GM18909 (cell line): ENCODE measurements around the gene REXO2.

ENCODE experiments used
- ATAC-seq: cut with Tn5 transposase; IDR thresholded peaks from one replicate; pipeline ENCODE4 v1.9.1; 2021; ENCODE audit warnings: mild to moderate bottlenecking; ENCODE audit not compliant: unreplicated experiment, poor library complexity

Gene REXO2

DNA sequence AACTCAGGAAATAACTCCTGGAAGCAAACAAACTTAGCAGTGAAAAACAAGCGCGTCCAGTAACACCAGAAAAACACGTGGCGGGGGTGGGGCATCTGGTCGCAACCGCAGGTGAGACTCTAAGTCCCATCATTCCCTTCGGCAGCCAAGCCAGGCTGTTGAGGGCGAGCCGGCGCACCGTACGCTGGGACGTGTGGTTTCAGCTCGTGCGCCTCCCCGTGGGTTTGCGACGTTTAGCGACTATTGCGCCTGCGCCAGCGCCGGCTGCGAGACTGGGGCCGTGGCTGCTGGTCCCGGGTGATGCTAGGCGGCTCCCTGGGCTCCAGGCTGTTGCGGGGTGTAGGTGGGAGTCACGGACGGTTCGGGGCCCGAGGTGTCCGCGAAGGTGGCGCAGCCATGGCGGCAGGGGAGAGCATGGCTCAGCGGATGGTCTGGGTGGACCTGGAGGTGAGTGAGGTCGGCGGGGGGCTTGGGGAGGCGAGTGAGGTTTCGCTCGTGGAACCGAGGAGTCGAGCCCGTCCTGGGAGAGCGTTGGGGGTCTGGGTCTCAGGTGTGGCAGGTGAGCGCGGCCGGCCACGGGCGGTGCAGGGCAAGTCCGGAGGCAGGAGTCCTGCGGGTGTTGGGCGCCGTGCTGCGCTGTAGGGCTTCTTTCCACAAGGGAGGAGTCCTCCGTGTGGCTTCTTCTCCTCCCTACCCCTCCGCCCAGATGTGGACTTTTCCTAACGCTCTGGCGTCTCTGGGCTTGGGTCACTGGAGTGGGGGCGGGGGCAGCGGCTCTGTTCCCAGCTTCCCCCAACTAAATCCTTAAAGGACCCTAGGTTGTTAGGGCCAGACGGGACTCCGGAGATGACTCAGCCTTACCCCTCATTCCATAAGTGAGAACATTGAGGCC lies at the start of gene REXO2:
Gene REXO2 (plus strand): TSS at position 239 of the 892 bp plus-strand sequence. CDS start 62 bp downstream, at position 301.
- ATAC-seq: peak; percentile 99

- no peak for ATAC-seq
Observed at GRCh38 chr11:114392735-114393667, 46.3 kb upstream of the REXO2 start.

DNA sequence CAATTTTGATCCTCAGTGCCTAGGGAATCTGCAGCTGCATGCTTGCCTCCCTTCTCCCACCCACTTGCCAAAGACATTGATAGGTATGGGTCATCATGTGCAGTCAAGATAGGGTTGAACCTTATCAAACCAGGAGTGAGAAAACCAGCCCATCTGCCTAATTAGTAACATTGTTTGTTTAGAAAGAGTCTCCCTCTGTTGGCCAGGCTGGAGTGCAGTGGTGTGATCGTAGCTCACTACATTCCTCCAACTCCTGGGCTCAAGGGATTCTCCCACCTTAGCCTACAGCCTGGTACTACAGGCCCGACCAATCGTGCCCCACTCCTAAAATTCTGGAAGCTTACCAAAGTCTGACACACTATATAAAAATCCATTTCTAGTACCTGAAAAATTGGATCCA lies 43.5 kb upstream of the REXO2 start:
- no peak for ATAC-seq

DNA sequence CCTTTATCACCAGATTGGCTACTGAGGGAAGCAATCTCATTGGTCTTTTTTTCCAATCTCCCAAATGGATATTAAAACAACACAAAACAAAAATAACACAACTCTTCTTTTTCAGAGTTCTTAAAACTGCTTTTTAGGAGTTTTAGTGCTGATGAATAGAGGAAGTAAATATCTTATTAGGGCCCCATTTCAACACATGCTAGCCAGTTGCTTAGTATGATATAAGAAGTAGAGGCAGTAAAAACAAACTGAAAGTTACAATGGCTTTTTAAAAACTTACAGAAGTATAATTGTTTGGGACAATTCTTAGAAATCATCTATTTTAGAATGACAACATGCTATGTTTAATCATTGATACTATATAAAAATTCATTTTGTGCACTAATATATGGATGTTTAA lies 42.4 kb upstream of the REXO2 start:
- ATAC-seq: no peak

DNA sequence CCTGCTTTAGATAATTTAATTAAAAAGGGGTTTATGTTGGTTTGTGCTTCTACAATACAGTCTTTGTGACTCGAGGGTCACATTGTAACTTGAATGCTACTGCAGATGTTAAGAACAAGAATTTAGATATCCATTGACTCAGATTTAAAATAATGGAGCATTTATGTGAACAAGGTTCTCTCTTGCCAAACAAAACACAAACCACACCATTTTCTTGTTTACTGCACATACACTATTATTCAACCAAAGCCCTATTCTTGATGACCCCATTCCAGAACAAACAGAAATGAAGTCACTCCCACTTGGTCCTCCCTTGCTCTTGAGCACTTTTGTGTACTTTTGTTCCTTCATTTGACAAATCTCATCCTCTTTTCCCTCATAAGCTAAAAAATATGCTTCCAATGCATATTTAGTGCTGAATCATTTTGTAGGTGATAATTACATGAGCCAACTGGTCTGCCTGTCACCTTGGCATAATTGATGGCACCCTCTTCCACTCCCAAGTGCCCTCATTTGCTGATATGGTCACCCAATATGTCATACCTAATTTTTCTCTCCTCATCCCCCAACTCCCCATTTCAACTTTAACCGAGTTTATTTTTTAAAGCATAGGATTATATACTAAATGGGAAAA lies 41.8 kb upstream of the REXO2 start:
- ATAC-seq: no peak

- ATAC-seq: no peak
Observed at GRCh38 chr11:114398303-114398920, 40.9 kb upstream of the REXO2 start.

- ATAC-seq: peak; percentile 35
Observed at GRCh38 chr11:114399490-114400215, 39.6 kb upstream of the REXO2 start.

- peak; percentile 97 for ATAC-seq
Observed at GRCh38 chr11:114400216-114400914, 38.9 kb upstream of the REXO2 start, which contains the start of the genes C11orf71 and RBM7. Gene C11orf71, minus strand, starts transcription at chr11:114400511. Its CDS starts 180 bp downstream, at chr11:114400331. Gene RBM7, plus strand, starts transcription at chr11:114400666. Its CDS starts 6 bp downstream, at chr11:114400672.

- no peak for ATAC-seq
Observed at GRCh38 chr11:114400915-114401223, 38.4 kb upstream of the REXO2 start.

GRCh38 chr11:114401311-114401710 lies 38.0 kb upstream of the REXO2 start:
- no peak for ATAC-seq

DNA sequence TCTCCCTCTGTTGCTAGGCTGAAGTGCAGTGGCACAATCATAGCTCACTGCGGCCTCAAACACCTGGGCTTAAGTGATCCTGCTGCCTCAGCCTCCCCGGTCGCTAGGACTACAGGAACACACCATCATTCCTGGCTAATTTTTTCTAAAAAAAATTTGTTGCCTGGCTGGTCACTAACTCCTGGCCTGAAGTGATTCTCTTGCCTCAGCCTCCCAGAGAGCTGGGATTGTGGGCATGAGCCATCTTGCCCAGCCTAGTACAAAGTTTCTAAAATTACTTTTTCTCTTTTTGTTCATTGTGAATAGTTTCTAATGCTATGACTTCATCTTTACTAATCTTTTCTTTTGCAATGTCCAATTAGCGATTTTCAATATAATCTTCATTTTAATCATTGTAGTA lies 26.3 kb upstream of the REXO2 start:
- ATAC-seq: no peak

DNA sequence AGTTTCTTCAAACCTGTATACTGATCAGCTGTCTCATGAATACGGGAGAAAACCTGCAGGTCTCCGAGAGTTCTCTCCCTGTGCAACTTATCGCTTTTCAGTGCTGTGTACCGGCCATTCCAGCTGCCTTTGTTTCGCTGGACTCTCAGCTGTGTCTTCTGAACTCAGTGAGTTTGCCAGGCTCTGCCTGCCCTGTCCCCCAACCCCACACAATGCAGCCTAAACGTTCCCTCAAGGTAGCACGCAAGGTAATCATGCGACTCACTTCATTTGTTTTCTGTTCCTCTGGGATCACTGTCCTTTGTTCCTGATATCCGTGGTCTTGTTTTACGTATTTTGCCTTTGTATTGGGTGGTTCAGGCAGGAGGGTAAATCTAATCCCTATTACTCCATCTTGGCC lies 25.3 kb upstream of the REXO2 start:
- ATAC-seq: no peak

DNA sequence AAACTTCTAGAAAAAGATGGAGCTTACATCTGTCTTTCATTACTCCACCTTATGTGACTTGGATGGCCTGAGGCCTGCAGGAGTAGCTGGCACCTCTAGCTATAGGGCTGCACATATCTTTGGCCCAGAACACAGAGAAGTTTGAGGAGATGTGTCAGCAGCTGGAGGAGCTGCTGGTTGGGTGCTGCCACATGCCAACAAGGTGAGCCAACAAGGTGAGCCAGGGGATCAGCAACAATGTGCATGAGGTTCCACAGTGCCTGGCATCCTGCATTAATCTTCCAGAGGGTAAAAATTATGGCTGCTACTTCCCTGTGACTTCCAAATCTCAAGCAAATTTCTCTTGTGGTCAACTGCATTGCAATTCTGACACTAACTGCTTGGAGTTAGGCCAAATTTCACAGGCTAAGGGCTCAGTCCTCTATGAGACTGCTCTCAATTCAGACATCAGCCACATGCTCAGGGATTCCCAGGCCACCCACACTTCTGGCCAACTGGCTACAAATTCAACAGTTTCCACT lies 22.8 kb upstream of the REXO2 start:
- ATAC-seq: no peak

DNA sequence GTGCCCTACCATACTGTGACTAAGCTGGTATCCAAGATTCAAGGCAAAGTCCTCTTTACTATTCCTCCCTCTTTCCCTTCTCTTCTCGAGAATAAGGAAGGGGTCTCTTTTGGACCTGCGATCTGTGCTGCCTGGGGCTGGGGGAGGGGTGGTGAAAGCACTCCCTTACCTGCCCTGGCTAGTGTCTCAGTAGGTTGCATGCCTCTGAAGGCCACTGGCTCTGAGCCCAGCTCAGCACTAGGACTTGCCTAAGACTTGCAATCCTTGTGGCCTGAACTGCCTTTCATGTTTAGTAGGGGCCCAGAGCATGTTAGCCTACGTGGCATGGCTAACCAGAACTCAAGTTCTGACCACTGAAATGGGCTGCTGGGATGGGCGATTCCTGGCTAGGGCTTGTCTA lies 13.0 kb upstream of the REXO2 start:
- no peak for ATAC-seq

DNA sequence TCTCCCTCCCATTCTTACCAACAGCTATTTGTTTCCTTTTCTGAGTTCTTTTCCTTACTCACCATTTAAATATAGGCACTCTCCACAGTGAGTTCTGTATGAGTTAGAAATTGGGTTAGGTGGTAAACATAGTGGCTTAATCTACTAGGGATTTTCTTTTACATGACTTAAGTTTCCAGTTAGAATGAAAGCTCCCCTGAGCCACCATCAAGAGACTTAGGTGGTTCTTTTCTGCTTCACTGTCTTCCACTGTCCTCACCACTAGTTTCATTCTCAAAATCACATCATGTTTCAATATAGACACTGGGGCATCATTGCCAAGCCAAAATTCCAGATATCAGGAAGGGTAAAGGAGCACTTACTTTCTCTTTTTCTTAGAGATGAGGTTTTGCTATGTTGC lies 9.0 kb upstream of the REXO2 start:
- no peak for ATAC-seq

- ATAC-seq: no peak
Observed at GRCh38 chr11:114432893-114433292, 6.4 kb upstream of the REXO2 start.

DNA sequence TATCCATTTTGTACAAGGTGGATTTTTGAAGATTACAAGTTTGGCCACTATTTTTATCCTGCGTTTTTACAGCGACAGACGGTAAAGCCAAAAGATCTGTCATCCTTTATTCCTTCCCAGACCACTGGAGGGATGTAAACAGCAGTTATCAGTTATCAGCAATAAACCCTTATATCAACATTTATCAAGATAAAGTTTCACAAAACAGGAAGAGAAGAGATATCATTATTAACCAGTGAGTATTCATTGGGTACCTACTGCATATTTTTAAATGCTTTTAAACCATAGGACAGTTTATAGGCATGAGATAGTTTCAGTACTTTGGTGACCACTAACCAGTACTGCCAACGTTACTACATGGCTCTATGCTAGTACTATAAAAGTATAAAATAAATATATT lies 5.9 kb upstream of the REXO2 start:
- no peak for ATAC-seq

DNA sequence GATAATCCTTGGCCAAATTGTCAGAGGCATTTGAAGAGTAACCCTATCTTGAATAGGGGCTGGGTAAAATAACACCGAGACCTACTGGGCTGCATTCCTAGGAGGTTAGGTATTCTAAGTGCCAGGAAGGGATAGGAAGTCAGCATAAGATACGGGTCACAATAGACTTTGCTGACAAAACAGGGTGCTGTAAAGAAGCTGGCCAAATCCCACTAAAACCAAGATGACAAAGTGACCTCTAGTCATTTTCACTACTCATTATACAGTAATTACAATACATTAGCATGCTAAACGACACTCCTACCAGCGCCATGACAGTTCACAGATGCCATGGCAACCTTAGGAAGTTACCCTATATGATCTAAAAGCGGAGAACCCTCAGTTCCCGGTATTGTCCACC lies 964 bp upstream of the REXO2 start:
- no peak for ATAC-seq
